ENCODE data around the gene PTPRZ1. TPM values are rescaled to one million over a fixed set of nuclear protein-coding genes. Genes with fewer than 3 reads are reported as not detected.
A peak's percentile ranks its signal among the peaks of the same experiment; 100 is the strongest.

Gene PTPRZ1
- total and polyA plus RNA-seq, 2 of the 8 experiments (the other 6 are each of a cell fraction or from before 2014, with no cell fraction given) = 112 to 135 TPM

DNA sequence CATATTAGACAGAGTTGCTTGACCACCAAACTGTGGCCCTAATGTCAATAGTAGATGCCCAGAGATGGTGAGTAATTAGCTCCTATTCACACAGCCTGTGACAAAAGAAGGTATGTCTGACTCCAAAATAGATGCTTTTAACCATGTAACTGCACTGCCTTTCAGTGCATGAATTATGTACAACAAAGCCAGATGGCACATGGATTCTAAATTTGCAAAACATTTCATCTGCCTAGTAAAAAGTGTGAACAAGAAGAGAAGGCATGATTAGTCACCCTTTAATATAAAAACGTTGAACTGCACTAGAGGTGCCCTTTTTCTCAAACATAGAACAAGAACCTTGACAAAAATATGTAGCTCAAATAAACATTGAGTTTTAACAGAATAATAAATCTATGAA is 35.5 kb upstream of the PTPRZ1 start:
- no peak overlapping the region for H4K91ac ChIP-seq (replicated peaks; ENCODE audit: insufficient read length, low read length)
- ChIA-PET CTCF (ENCODE audit: partially characterized antibody) (interaction anchor here (1.0 to 2.0 kb wide), 2 partner anchors 9 to 157 kb away, joined by 3 to 4 read pairs; no protein-coding TSS in a partner anchor), POLR2A (ENCODE audit: partially characterized antibody) (interaction anchor here (1.3 kb wide), 1 partner anchor 162 kb away, joined by 3 read pairs; no protein-coding TSS in a partner anchor)
- no peaks in the 10 kb centered on the region for H3K27me3 ChIP-seq (replicated peaks in 1 of 4; ENCODE audit: control insufficient read depth in 3 of 4, extremely low read depth in 1 of 4, insufficient read depth in 3 of 4, low read length in 3 of 4)
- H3K56ac ChIP-seq (replicated peaks; ENCODE audit: insufficient read length, low read depth, low read length) = no peak overlapping the region
- no peaks in the 10 kb centered on the region for H3K23me2 ChIP-seq (ENCODE audit: low read depth, low read length)
- H2BK12ac ChIP-seq (ENCODE audit: low read depth, low read length) = peak overlapping the region; percentile 62; the same call in 1 of the 2 replicates
- no peak overlapping the region for H3K9ac ChIP-seq (replicated peaks in 1 of 4; ENCODE audit: extremely low read depth in 1 of 4, low read depth in 3 of 4, low read length in 3 of 4)
- no peak for DNase-seq (ENCODE audit: low read depth in 1 of 2, low spot score in 2 of 2)
- no peak overlapping the region for H2BK15ac ChIP-seq (ENCODE audit: low read length)
- no peak overlapping the region for H4K5ac ChIP-seq (ENCODE audit: insufficient read length, low read depth, low read length)
- no peak overlapping the region for H3K18ac ChIP-seq (ENCODE audit: extremely low read depth, low read length)
- H3K14ac ChIP-seq (ENCODE audit: insufficient read length) = no peak overlapping the region
- no peak overlapping the region for H2BK5ac ChIP-seq (ENCODE audit: low read depth, low read length)
- no peak overlapping the region for H2AK5ac ChIP-seq (ENCODE audit: low read depth, low read length)
- no peak overlapping the region for H3K4me3 ChIP-seq (ENCODE audit: extremely low read depth in 1 of 4, insufficient read depth in 2 of 4, low read depth in 3 of 4, low read length in 4 of 4)
- no peak overlapping the region for H4K8ac ChIP-seq (ENCODE audit: extremely low read depth, insufficient read depth, low read length)
- H2AFZ ChIP-seq (ENCODE audit: low read length) = no peak overlapping the region
- H4K20me1 ChIP-seq (replicated peaks in 1 of 2; ENCODE audit: control insufficient read depth in 1 of 2, insufficient read depth in 2 of 2, low read length in 2 of 2) = no peaks in the 10 kb centered on the region
- H3K4ac ChIP-seq (replicated peaks; ENCODE audit: insufficient read length, low read depth, low read length) = no peak overlapping the region
- no peaks in the 10 kb centered on the region for H3K36me3 ChIP-seq (ENCODE audit: control insufficient read depth in 2 of 4, insufficient read depth in 4 of 4, low read length in 3 of 4)
- H3K4me2 ChIP-seq (ENCODE audit: insufficient read depth in 1 of 2, low read depth in 2 of 2, low read length in 2 of 2) = no peak overlapping the region
- H3K27ac ChIP-seq (ENCODE audit: low read depth, low read length) = no peak overlapping the region
- no peak overlapping the region for H3K23ac ChIP-seq (ENCODE audit: insufficient read length)
- no peaks in the 10 kb centered on the region; a peak in 1 of 4 replicates for H3K9me3 ChIP-seq (ENCODE audit: insufficient read depth in 2 of 2, low read depth in 1 of 2, low read length in 1 of 2)
- no peaks in the 10 kb centered on the region for H3K79me2 ChIP-seq (ENCODE audit: control insufficient read depth in 1 of 2, insufficient read depth in 2 of 2, low read length in 2 of 2)
- FAIRE-seq = no peak
- H2BK20ac ChIP-seq (ENCODE audit: low read length) = no peak overlapping the region; the same call in 1 of the 2 replicates
- H3K4me1 ChIP-seq (replicated peaks in 1 of 4; ENCODE audit: control insufficient read depth in 3 of 4, insufficient read depth in 4 of 4, low read length in 3 of 4) = peaks cover 0 to 5% (median 3%) of the 10 kb centered on the region in 4 experiments; a peak in 4 of 7 replicates
- H2BK120ac ChIP-seq (replicated peaks; ENCODE audit: low read depth, low read length) = no peak overlapping the region
- WGBS, 2 experiments (ENCODE audit: extremely low coverage in 1 of 2, insufficient coverage in 1 of 2, insufficient read length in 1 of 2, insufficient replicate concordance in 2 of 2, low coverage in 1 of 2, low lambda C conversion rate in 2 of 2, missing lambda C conversion rate in 1 of 2) = 72% methylated on average over 1 of the region's 1 CpG; no CpG with 5 or more reads in 1 of the 2 experiments
- no peaks in the 10 kb centered on the region for H3K79me1 ChIP-seq (ENCODE audit: low read depth, low read length)
- no peak for TF ChIP-seq KDM1A (IDR thresholded peaks at IDR 0.05; ENCODE audit: borderline replicate concordance, low read length)

All from H1 (cell line).